Measurements from ENCODE around the gene PTPRC.

Gene PTPRC

GRCh38 chr1:198708761-198709525 lies 70.1 kb downstream of the PTPRC start:
- no peak for DNase-seq

- no peak for DNase-seq
Observed at GRCh38 chr1:198711837-198712236, 73.0 kb downstream of the PTPRC start.

GRCh38 chr1:198713081-198713480 lies 74.2 kb downstream of the PTPRC start:
- DNase-seq, result no peak

- DNase-seq, result no peak
Observed at GRCh38 chr1:198714271-198714670, 75.4 kb downstream of the PTPRC start.

GRCh38 chr1:198716051-198716450 lies 77.2 kb downstream of the PTPRC start:
- DNase-seq, result no peak

GRCh38 chr1:198717510-198717909 lies 78.7 kb downstream of the PTPRC start:
- DNase-seq, result no peak

- DNase-seq, result no peak
Observed at GRCh38 chr1:198723127-198723526, 84.3 kb downstream of the PTPRC start.

GRCh38 chr1:198725090-198725489 lies 86.2 kb downstream of the PTPRC start:
- DNase-seq, result no peak

- DNase-seq, result no peak
Observed at GRCh38 chr1:198726455-198726854, 87.6 kb downstream of the PTPRC start.

- no peak for DNase-seq
Observed at GRCh38 chr1:198729195-198729863, 90.5 kb downstream of the PTPRC start.

- DNase-seq, result no peak
Observed at GRCh38 chr1:198730952-198731351, 92.1 kb downstream of the PTPRC start.

GRCh38 chr1:198734323-198735008 lies 95.6 kb downstream of the PTPRC start:
- DNase-seq, result no peak

GRCh38 chr1:198741744-198742143 lies 102.9 kb downstream of the PTPRC start:
- no peak for DNase-seq

- DNase-seq, result no peak
Observed at GRCh38 chr1:198747127-198747526, 108.3 kb downstream of the PTPRC start.

GRCh38 chr1:198749279-198749678 lies 110.4 kb downstream of the PTPRC start:
- DNase-seq, result no peak

- no peak for DNase-seq
Observed at GRCh38 chr1:198750081-198750480, 111.2 kb downstream of the PTPRC start.

GRCh38 chr1:198751741-198752140 lies 112.9 kb downstream of the PTPRC start:
- DNase-seq, result no peak

- no peak for DNase-seq
Observed at GRCh38 chr1:198754670-198755069, 115.8 kb downstream of the PTPRC start.

GRCh38 chr1:198755715-198756114 lies 116.9 kb downstream of the PTPRC start:
- no peak for DNase-seq

GRCh38 chr1:198756470-198756869 lies 117.6 kb downstream of the PTPRC start:
- no peak for DNase-seq

- no peak for DNase-seq
Observed at GRCh38 chr1:198761859-198762616, 123.2 kb downstream of the PTPRC start.

GRCh38 chr1:198763298-198763714 lies 124.5 kb downstream of the PTPRC start:
- no peak for DNase-seq

GRCh38 chr1:198764748-198765147 lies 125.9 kb downstream of the PTPRC start:
- DNase-seq, result no peak

All from NCI-H1417 treated with DMSO at 0.1 percent for 48 hours (cell line).